ENCODE measurements around the gene GMNN.

GRCh38 chr6:24809728-24810127 is 35.0 kb downstream of the GMNN start:
- TF ChIP-seq CTCF (IDR thresholded peaks at IDR 0.05): no peak
- no peak for TF ChIP-seq POLR2A (IDR thresholded peaks at IDR 0.05)
